GM18951 (cell line): Measurements from ENCODE around the gene DNAL1.

Source experiments
- POLR2A ChIP-seq: IDR thresholded peaks from 4 replicates; pipeline ENCODE4 v1.6.1; 2011; ENCODE audit warnings: mild to moderate bottlenecking; ENCODE audit not compliant: insufficient read length, insufficient read depth; ENCODE audit errors: extremely low read depth
- in situ Hi-C: fragments of 300-500 bp; cut with MboI; formaldehyde crosslinking; loops from one replicate; pipeline ENCODE4 v1.12.0; 2022; ENCODE audit warnings: low sequenced_read_pairs, mixed read lengths, inconsistent platforms; ENCODE audit not compliant: unreplicated experiment

DNAL1 gene

DNA sequence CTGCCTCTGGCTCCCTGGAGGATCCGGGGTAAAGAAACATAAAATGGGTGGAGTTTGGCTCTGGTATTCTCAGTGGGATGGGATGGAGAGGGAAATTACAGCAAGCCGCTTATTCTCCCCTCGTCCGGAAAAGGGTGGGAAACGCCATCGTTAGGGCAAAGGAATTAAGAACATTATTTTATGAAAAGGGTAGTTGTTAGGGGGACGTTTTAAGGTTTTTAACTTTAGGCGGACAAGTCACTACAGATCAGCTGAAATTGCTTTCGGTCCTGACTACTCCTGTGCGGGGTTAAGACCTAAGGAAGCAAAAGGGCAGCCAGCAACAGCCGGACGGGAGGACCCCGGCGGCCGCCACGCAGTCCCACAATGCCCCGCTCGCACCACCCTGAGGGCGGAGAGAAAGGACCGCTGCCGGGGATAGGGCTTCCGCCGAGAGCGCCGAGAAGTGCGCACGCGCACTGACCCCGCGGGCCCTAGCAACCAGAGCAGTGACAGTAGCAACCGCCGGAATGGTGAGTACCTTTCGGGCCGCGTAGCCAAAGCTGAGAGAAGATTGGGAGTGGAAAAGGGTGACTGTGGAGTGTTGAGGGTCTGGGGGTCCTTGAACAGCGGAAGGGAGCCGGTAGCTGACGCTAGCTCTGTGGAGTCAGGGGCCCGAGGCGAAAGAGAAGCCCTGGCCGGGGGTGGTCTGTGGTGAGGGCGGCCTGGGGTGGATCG is at the start of gene DNAL1:
DNAL1 (plus strand) TSS at position 456 of the 717 bp plus-strand sequence; CDS start at position 510, 54 bp downstream.
- in situ Hi-C loops = no loop called here
- TF ChIP-seq POLR2A = peak; percentile 96

- in situ Hi-C loops = no loop called here
- TF ChIP-seq POLR2A = no peak
These were observed 45.3 kb upstream of the DNAL1 start for GRCh38 chr14:73599499-73599898.

DNA sequence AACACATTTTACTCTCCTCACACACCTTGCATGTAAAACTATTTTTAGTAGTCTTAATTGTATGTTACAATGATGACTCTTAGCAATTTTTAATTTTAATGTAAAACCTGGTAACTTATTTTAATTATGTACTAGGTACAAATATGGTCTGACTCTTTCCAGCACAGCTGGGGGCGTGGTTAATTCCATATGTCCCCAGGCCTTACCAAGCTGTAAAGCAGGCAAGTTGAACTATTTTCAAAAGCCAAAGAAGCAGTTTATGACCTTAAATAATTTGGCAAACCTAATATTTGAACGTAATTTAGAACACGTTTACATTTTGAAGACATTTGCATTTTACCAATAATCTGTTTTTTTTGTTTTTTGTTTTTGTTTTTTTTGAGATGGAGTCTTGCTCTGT is 41.8 kb upstream of the DNAL1 start:
- no peak for TF ChIP-seq POLR2A
- in situ Hi-C loops = no loop called here

GRCh38 chr14:73606271-73606670 is 38.5 kb upstream of the DNAL1 start:
- no peak for TF ChIP-seq POLR2A
- in situ Hi-C loops = no loop called here

DNA sequence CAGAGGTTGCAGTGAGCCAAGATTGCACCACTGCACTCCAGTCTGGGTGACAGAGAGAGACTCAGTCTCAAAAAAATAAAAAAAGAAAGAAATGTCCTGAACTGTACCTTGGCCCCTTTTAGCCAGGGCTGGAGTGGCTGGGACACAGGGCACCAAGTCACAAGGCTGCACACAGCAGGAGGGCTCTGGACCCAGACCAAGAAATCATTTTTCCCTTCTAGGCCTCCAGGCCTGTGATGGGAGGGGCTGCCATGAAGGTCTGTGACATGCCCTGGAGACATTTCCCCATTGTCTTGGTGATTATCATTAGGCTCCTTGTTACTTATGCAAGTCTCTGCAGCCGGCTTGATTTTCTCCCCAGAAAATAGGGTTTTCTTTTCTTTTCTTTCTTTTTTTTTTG is 37.5 kb upstream of the DNAL1 start:
- no peak for TF ChIP-seq POLR2A
- in situ Hi-C loops = no loop called here

DNA sequence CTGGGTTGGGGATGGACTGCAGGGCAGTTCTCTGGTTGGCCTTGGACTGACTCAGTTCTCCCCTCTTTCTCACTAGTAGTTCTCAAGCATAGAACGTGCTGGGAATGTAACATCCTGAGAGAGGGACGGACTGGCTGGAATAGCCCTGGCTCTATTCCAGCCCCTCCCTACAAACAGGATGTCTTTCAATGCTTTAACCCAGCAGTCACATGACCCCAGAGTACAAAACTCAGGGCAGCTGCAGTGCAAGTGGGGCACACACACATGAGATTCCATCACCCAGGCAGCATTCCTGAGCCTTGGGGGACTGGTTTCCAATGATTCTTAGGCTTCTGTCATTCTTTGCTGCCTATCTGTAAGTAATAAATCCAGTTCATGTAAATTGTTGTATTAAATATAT is 34.1 kb upstream of the DNAL1 start:
- in situ Hi-C loops = no loop called here
- no peak for TF ChIP-seq POLR2A

GRCh38 chr14:73612339-73613045 is 32.3 kb upstream of the DNAL1 start, which contains the start of gene ACOT6:
Gene ACOT6 (plus strand): TSS chr14:73612517. CDS start chr14:73612572, 55 bp downstream.
- in situ Hi-C loops = no loop called here
- TF ChIP-seq POLR2A = peak; percentile 39

GRCh38 chr14:73613046-73613383 is 31.8 kb upstream of the DNAL1 start:
- no peak for TF ChIP-seq POLR2A
- in situ Hi-C loops = no loop called here

- TF ChIP-seq POLR2A = no peak
- in situ Hi-C loops = no loop called here
These were observed 31.3 kb upstream of the DNAL1 start for GRCh38 chr14:73613419-73613963.

GRCh38 chr14:73616831-73617230 is 28.0 kb upstream of the DNAL1 start:
- no peak for TF ChIP-seq POLR2A
- in situ Hi-C loops = no loop called here

- TF ChIP-seq POLR2A = no peak
- in situ Hi-C loops = no loop called here
These were observed 25.3 kb upstream of the DNAL1 start for GRCh38 chr14:73619524-73619923.

DNA sequence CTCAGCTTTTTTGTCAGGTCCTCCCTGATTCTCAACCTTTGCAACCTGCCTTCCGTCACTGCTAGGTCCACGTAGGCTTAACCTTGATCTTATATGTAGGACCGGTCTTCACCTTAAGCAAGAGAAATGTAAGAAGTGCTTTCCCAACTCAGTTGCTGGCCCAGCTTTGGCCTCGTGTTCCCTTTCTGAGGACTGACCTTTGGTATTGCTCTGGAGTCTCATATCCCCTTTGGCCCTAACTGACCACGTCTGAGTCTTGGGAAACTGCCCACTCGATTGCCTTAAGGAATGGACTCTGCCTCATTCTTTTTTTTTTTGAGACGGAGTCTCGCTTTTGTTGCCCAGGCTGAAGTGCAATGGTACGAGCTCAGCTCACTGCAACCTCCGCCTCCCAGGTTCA is 24.5 kb upstream of the DNAL1 start:
- no peak for TF ChIP-seq POLR2A
- in situ Hi-C loops = no loop called here

DNA sequence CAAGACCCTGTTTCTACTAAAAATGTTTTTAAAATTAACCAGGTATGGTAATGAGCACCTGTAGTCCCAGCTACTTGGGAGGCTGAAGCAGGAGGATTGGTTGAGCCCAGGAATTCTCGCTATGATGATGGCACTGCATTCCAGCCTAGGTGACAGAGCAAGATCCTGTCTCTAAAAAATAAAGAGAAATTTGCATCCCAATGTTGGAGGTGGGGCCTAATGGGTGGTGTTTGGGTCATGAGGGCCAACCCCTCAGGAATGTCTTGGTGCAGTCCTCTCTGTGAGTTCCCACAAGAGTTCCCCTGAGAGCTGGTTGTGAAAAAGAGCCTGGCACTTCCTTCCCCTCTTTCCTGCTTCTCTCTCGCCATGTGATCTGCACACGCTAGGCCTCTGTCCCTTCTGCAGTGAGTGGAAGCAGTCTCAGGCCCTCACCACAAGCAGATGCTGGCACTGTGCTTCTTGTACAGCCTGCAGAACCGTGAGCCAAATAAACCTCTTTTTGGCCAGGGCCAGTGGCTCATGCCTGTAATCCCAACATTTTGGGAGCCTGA is 21.2 kb upstream of the DNAL1 start:
- in situ Hi-C loops = no loop called here
- no peak for TF ChIP-seq POLR2A

DNA sequence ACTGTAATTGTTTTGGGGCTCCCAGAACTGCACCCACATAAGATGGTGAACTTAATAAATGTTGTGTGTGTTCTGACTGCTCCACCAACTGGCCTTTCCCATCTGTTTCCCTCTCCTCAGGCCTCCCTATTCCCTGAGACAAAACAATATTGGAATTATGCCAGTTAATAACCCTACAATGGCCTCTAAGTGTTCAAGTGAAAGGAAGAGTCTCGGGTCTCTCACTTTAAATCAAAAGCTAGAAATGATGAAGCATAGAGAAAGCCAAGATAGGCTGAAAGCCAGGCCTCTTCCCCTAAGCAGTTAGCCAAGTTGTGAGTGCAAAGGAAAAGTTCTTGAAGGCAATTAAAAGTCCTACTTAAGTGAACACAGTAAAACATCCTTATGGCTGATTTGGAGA is 19.1 kb upstream of the DNAL1 start:
- TF ChIP-seq POLR2A = no peak
- in situ Hi-C loops = no loop called here

DNA sequence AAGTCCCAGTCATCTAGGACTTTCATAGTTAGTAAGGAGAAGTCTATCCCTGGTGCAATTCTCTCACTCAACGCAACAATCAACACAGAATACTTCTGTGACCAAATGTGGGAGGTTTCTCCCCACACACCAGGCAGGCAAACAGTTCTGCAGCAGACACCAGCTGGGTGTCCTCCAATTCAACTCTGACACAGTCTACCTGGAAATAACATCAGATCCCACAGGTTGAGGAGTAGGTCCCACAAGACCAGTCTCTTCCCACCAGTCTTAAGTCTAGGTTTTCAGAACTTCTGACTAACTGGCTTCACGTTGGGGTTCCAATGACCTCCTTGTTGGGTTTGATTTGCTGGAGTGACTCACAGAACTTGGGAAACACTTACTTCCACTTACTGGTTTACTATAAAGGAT is 17.6 kb upstream of the DNAL1 start:
- in situ Hi-C loops = no loop called here
- no peak for TF ChIP-seq POLR2A
